T-cell (primary cell): ENCODE results near the gene CRISP2. TPM values are rescaled to one million over a fixed set of nuclear protein-coding genes. Genes with fewer than 3 reads are reported as not detected.

Source experiments
- ATAC-seq, 4 experiments: fragments of 200-7000 bp in 3 of 4; fragments of 150-1000 bp in 1 of 4; cut with Tn5 transposase; replicated peaks in 1 of 4; 1 replicate in 3 of 4; 2 replicates in 1 of 4; pipeline ENCODE4 v1.10.0; 2021; ENCODE audit warnings: moderate library complexity in 3 of 4, mild to moderate bottlenecking in 2 of 4, moderate number of reproducible peaks in 1 of 4
- CTCF ChIA-PET, 2 donors: fragments of 300-600 bp; sonication (Branson Sonifier 250); formaldehyde crosslinking; loops; one replicate each; lab custom pipeline; 2022; ENCODE audit warnings: antibody characterized with exemption in 2 of 2; lab: Charles Lee
- POLR2A ChIA-PET, 2 donors: fragments of 300-600 bp; sonication (Branson Sonifier 250); formaldehyde crosslinking; loops; one replicate each; lab custom pipeline; 2022; ENCODE audit warnings: antibody characterized with exemption in 2 of 2; lab: Charles Lee
- DNase-seq, 35 experiments: peaks; one replicate each; pipeline versions ENCODE4 v3.0.0 to v3.0.0-alpha.2; 2013 to 2023
- H3K27ac ChIP-seq: one replicate; pipeline ENCODE4 v1.5.1; 2013; ENCODE audit warnings: low read length
- H3K27me3 ChIP-seq, 2 experiments: replicated peaks in 1 of 2; 1 replicate in 1 of 2; 2 replicates in 1 of 2; pipeline versions ENCODE4 v1.6.1 to v1.7.0; 2013; ENCODE audit warnings: low read length in 1 of 2, mixed read lengths in 1 of 2; ENCODE audit not compliant: control insufficient read depth in 2 of 2, insufficient read depth in 2 of 2; ENCODE audit errors: extremely low read depth in 1 of 2
- H3K36me3 ChIP-seq, 2 donors: 1 replicate in 1 of 2; 2 replicates in 1 of 2; pipeline versions ENCODE4 v1.6.1 to v1.7.0; 2013; ENCODE audit warnings: low read length in 1 of 2; ENCODE audit not compliant: control insufficient read depth in 2 of 2, insufficient read depth in 1 of 2; ENCODE audit errors: extremely low read depth in 1 of 2
- H3K4me1 ChIP-seq, 2 experiments: 1 replicate in 1 of 2; 2 replicates in 1 of 2; pipeline versions ENCODE4 v1.6.1 to v1.7.0; 2013; ENCODE audit warnings: low read length in 2 of 2, mixed read lengths in 1 of 2; ENCODE audit not compliant: insufficient read depth in 2 of 2, control insufficient read depth in 1 of 2; ENCODE audit errors: extremely low read depth in 1 of 2
- H3K4me3 ChIP-seq, 2 donors: 1 replicate in 1 of 2; 2 replicates in 1 of 2; pipeline versions ENCODE4 v1.5.1 to v1.7.0; 2013; ENCODE audit warnings: mild to moderate bottlenecking in 2 of 2, low read length in 1 of 2, moderate library complexity in 1 of 2; ENCODE audit not compliant: control insufficient read depth in 1 of 2; ENCODE audit errors: extremely low read depth in 1 of 2
- H3K9me3 ChIP-seq: 2 replicates; pipeline ENCODE4 v1.7.0; 2013
- H3K27ac Mint-ChIP-seq, 2 donors: one replicate each; pipeline ENCODE4 v1.8.0; 2020 to 2021; ENCODE audit warnings: mild to moderate bottlenecking in 2 of 2, mixed read lengths in 2 of 2
- H3K27me3 Mint-ChIP-seq, 2 donors: one replicate each; pipeline ENCODE4 v1.8.0; 2021 to 2022; ENCODE audit warnings: mixed read lengths in 2 of 2
- H3K36me3 Mint-ChIP-seq: one replicate; pipeline ENCODE4 v1.8.0; 2021; ENCODE audit warnings: mixed read lengths
- H3K4me1 Mint-ChIP-seq, 3 donors: one replicate each; pipeline ENCODE4 v1.8.0; 2020 to 2022; ENCODE audit warnings: mixed read lengths in 3 of 3, mild to moderate bottlenecking in 1 of 3
- H3K4me3 Mint-ChIP-seq, 3 donors: one replicate each; pipeline ENCODE4 v1.8.0; 2020 to 2022; ENCODE audit warnings: mild to moderate bottlenecking in 3 of 3, mixed read lengths in 3 of 3, moderate library complexity in 3 of 3
- H3K9me3 Mint-ChIP-seq, 3 donors: one replicate each; pipeline ENCODE4 v1.8.0; 2020 to 2022; ENCODE audit warnings: mixed read lengths in 3 of 3
- WGBS: methylation state at CpG from one replicate; pipeline ENCODE4 v1.1.5; 2013; ENCODE audit warnings: missing lambda C conversion rate; ENCODE audit not compliant: insufficient coverage; 5-methylcytosine and 5-hydroxymethylcytosine counted together
- total RNA-seq, 35 experiments: library from RNA in 6 of 35; stranded (reverse) in 6 of 35; fragments of 120-200 nt in 1 of 35; gene quantifications; one replicate each; pipeline versions ENCODE4 v1.2.1 to v1.2.4 and lab custom pipeline; 2013 to 2026

The CRISP2 gene
- total RNA-seq, 5 donors from 2014 or later (not counting 1 experiment from before 2014, with no cell fraction given) = not detected

DNA sequence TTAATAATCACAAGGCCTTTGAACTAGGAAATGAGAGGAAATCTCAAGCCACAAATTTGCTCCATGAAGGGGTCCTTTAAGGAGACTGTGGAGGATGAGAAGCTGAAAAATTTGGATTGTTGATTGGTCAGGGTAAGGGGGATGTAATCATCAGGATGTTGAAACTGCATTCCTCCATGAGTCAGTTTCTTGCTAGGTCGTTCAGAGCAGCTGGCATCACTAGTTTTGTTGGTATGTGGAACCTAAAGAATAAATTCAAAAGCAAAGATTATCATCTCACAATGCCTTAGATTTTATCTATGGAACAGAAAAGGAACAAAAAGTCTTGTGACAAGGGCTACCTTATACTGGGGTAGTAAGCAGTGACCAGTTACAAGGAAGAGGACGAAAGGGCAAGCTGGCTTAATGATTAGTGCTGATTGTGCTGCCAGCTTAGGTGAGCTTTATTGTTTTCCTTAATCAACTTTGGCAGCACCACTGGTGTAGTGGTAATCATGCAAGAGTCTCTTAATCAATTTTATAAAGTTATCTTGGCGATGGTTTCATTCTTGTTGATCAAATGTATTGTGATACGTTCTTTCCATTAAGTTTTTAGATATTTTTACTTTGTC, 36.6 kb downstream of the CRISP2 start:
- H3K9me3 ChIP-seq = no peaks in the 10 kb centered on the region
- ChIA-PET POLR2A (no interaction called here), CTCF (no interaction called here)
- WGBS = 38% methylated on average over 1 of the region's 4 CpGs
- no peaks in the 10 kb centered on the region for H3K4me1 ChIP-seq
- DNase-seq (no peak), ATAC-seq (no peak)
- H3K27ac ChIP-seq = no peak overlapping the region
- H3K36me3 ChIP-seq = no peaks in the 10 kb centered on the region
- no peaks in the 10 kb centered on the region for H3K27me3 Mint-ChIP-seq
- H3K27ac Mint-ChIP-seq = no peak overlapping the region
- H3K4me3 Mint-ChIP-seq = no peak overlapping the region
- no peaks in the 10 kb centered on the region for H3K4me1 Mint-ChIP-seq
- no peaks in the 10 kb centered on the region for H3K27me3 ChIP-seq
- H3K36me3 Mint-ChIP-seq = no peaks in the 10 kb centered on the region
- no peak overlapping the region for H3K4me3 ChIP-seq
- H3K9me3 Mint-ChIP-seq = peaks cover 2 to 9% (median 9%) of the 10 kb centered on the region in 3 donors

GRCh38 chr6:49675816-49676215, 37.5 kb downstream of the CRISP2 start:
- Histone ChIP-seq H3K4me1 (no peaks in the 10 kb centered on the region), H3K27ac (no peak overlapping the region), H3K4me3 (no peak overlapping the region), H3K27me3 (no peaks in the 10 kb centered on the region), H3K9me3 (no peaks in the 10 kb centered on the region), H3K36me3 (no peaks in the 10 kb centered on the region)
- DNase-seq = no peak
- no peak for ATAC-seq
- Mint-ChIP-seq H3K27me3 (no peaks in the 10 kb centered on the region), H3K36me3 (no peaks in the 10 kb centered on the region), H3K4me3 (no peak overlapping the region), H3K4me1 (no peaks in the 10 kb centered on the region), H3K9me3 (peaks cover 0 to 14% (median 7%) of the 10 kb centered on the region in 3 donors), H3K27ac (no peak overlapping the region)
- WGBS = 88% methylated on average over 1 of the region's 1 CpG
- CTCF ChIA-PET = no interaction called here
- POLR2A ChIA-PET = interaction anchor here in 1 of 2 donors (0.7 kb wide), 1 partner anchor 15 kb away, joined by 16 read pairs; no protein-coding TSS in a partner anchor

GRCh38 chr6:49668083-49668511, 45.2 kb downstream of the CRISP2 start:
- ATAC-seq = no peak
- H3K4me1 Mint-ChIP-seq = no peaks in the 10 kb centered on the region
- Histone ChIP-seq H3K27ac (no peak overlapping the region), H3K9me3 (no peaks in the 10 kb centered on the region), H3K4me1 (no peaks in the 10 kb centered on the region), H3K4me3 (no peak overlapping the region), H3K27me3 (no peaks in the 10 kb centered on the region), H3K36me3 (no peaks in the 10 kb centered on the region)
- peaks cover 0 to 10% (median 0%) of the 10 kb centered on the region in 3 donors for H3K9me3 Mint-ChIP-seq
- no peak overlapping the region for H3K27ac Mint-ChIP-seq
- ChIA-PET CTCF (no interaction called here), POLR2A (no interaction called here)
- H3K27me3 Mint-ChIP-seq = no peaks in the 10 kb centered on the region
- no peaks in the 10 kb centered on the region for H3K36me3 Mint-ChIP-seq
- DNase-seq = no peak
- H3K4me3 Mint-ChIP-seq = no peak overlapping the region

DNA sequence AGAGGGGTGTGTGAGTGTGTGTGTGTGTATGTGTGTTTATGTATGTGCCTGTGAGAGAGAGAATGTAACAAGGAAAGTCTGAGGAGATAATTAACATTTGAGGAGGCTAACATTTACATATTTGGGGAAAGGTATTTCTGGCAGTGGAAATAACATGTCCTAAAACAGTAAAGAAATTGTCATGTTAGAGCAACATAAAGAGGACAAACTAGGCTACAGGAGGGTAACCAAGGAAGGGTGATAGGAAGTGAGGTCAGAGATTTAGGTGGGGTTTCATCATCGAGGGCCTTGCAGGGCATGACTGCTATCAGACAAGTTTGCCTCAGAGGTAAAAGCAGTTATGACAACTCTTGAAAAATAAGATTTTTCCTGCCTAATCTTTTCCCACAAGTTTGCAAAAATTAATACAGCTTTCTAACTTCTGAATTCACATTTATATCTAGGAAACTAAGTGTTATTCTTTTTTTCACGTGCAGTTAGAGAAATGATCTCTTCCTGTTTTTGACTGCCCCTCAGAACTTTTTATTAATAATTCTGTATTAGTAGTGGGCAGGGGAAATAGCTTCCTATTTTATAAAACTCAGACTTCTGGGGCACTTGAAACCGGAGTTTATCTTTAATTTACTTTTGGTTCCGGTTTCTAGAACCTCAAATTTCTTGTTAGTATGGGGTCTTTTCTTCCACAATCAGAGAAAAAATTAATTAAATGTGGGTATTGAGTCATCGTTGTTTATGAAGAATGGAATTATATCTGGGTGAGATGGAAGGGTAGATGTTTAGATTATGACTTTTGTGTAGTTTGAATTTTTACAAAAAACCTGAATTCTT, 46.2 kb downstream of the CRISP2 start:
- Histone ChIP-seq H3K4me3 (no peak overlapping the region), H3K4me1 (no peaks in the 10 kb centered on the region), H3K36me3 (no peaks in the 10 kb centered on the region), H3K27me3 (no peaks in the 10 kb centered on the region), H3K27ac (no peak overlapping the region), H3K9me3 (no peaks in the 10 kb centered on the region)
- WGBS = no CpG with 5 or more reads among the region's 5 CpGs
- no peak overlapping the region for H3K4me3 Mint-ChIP-seq
- H3K9me3 Mint-ChIP-seq = peaks cover 0 to 9% (median 0%) of the 10 kb centered on the region in 3 donors
- no peak overlapping the region for H3K27ac Mint-ChIP-seq
- no peaks in the 10 kb centered on the region for H3K36me3 Mint-ChIP-seq
- no peak for ATAC-seq
- ChIA-PET CTCF (no interaction called here), POLR2A (no interaction called here)
- DNase-seq = no peak
- no peaks in the 10 kb centered on the region for H3K27me3 Mint-ChIP-seq
- H3K4me1 Mint-ChIP-seq = no peaks in the 10 kb centered on the region

GRCh38 chr6:49666480-49666879, 46.9 kb downstream of the CRISP2 start:
- WGBS = no CpG with 5 or more reads among the region's 1 CpG
- ATAC-seq = no peak

DNA sequence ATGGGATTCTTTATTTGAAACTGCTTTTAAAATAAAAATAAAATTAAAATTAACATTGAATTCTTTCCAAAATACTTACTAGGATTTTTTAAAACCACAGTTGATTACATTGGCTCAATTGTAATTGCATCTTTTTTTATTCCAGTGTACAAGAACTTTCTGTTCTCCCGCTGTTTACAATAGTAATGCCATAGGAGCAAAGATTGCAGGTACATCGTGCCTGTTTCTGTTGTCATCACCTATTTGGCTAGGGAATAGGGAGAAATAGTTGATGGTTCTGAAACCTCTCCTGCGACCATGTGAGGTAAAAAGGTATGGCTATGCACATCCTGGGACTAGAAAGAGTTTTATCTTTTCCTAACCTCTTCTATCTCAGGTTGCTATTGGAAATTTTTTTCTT, 48.5 kb downstream of the CRISP2 start:
- H3K36me3 Mint-ChIP-seq = no peaks in the 10 kb centered on the region
- no peak overlapping the region for H3K4me3 Mint-ChIP-seq
- no peaks in the 10 kb centered on the region for H3K27me3 Mint-ChIP-seq
- H3K4me1 ChIP-seq = no peaks in the 10 kb centered on the region
- H3K36me3 ChIP-seq = no peaks in the 10 kb centered on the region
- no peak overlapping the region for H3K27ac Mint-ChIP-seq
- H3K4me3 ChIP-seq = no peak overlapping the region
- no peak overlapping the region for H3K27ac ChIP-seq
- H3K4me1 Mint-ChIP-seq = no peaks in the 10 kb centered on the region
- CTCF ChIA-PET = no interaction called here
- H3K9me3 Mint-ChIP-seq = no peaks in the 10 kb centered on the region
- POLR2A ChIA-PET = no interaction called here
- WGBS = 72% methylated on average over 2 of the region's 3 CpGs
- no peaks in the 10 kb centered on the region for H3K27me3 ChIP-seq
- ATAC-seq (no peak), DNase-seq (no peak)
- no peaks in the 10 kb centered on the region for H3K9me3 ChIP-seq

More at GRCh38 chr6:49666480-49666879, 46.9 kb downstream of the CRISP2 start:
- Histone ChIP-seq H3K27ac (no peak overlapping the region), H3K27me3 (no peaks in the 10 kb centered on the region), H3K36me3 (no peaks in the 10 kb centered on the region), H3K4me1 (no peaks in the 10 kb centered on the region), H3K4me3 (no peak overlapping the region), H3K9me3 (no peaks in the 10 kb centered on the region)
- H3K27me3 Mint-ChIP-seq = no peaks in the 10 kb centered on the region
- POLR2A ChIA-PET = no interaction called here
- CTCF ChIA-PET = no interaction called here
- H3K27ac Mint-ChIP-seq = no peak overlapping the region
- no peaks in the 10 kb centered on the region for H3K36me3 Mint-ChIP-seq
- H3K4me3 Mint-ChIP-seq = no peak overlapping the region
- H3K9me3 Mint-ChIP-seq = peaks cover 0 to 4% (median 0%) of the 10 kb centered on the region in 3 donors
- no peaks in the 10 kb centered on the region for H3K4me1 Mint-ChIP-seq
- DNase-seq = no peak
